ENCODE measurements around the gene STRA6.
"Not testable (repeated sequence)": the region's sequence is repeated elsewhere in the genome, so short reads cannot be mapped to it uniquely, and the experiment has no call there.

STRA6 gene

DNA sequence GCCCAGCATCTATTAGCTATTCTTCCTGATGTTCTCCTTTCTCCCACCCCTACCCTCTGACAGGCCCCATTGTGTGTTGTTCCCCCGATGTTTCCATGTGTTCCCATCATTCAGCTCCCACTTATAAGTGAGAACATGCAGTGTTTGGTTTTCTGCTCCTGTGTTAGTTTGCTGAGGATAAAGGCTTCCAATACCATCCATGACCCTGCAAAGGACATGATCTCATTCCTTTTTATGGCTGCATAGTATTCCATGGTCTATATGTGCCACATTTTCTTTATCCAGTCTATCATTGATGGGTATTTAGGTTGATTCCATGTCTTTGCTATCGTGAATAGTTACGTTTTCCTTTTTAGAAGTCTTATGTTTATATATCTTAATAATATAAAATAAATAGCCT is 42.2 kb downstream of the STRA6 start:
- not testable (repeated sequence) for H3K4me3 Mint-ChIP-seq, H3K9me3 Mint-ChIP-seq

GRCh38 chr15:74159773-74160172 is 42.8 kb downstream of the STRA6 start:
- intact Hi-C loops (cut with micrococcal nuclease): no loop called here
- Mint-ChIP-seq H3K4me1 (ENCODE audit: low read depth) (no peaks in the 10 kb centered on the region), H3K27ac (no peak overlapping the region), H3K36me3 (ENCODE audit: low read depth) (no peaks in the 10 kb centered on the region), H3K4me3 (no peak overlapping the region), H3K27me3 (peaks cover 41% of the 10 kb centered on the region), H3K9me3 (no peaks in the 10 kb centered on the region)

More for the DNA sequence above, 42.2 kb downstream of the STRA6 start:
- H3K27me3 Mint-ChIP-seq: peaks cover 36% of the 10 kb centered on the region
- H3K36me3 Mint-ChIP-seq (ENCODE audit: low read depth); H3K27ac Mint-ChIP-seq; H3K4me1 Mint-ChIP-seq (ENCODE audit: low read depth); intact Hi-C loops (cut with micrococcal nuclease): not testable (repeated sequence)

DNA sequence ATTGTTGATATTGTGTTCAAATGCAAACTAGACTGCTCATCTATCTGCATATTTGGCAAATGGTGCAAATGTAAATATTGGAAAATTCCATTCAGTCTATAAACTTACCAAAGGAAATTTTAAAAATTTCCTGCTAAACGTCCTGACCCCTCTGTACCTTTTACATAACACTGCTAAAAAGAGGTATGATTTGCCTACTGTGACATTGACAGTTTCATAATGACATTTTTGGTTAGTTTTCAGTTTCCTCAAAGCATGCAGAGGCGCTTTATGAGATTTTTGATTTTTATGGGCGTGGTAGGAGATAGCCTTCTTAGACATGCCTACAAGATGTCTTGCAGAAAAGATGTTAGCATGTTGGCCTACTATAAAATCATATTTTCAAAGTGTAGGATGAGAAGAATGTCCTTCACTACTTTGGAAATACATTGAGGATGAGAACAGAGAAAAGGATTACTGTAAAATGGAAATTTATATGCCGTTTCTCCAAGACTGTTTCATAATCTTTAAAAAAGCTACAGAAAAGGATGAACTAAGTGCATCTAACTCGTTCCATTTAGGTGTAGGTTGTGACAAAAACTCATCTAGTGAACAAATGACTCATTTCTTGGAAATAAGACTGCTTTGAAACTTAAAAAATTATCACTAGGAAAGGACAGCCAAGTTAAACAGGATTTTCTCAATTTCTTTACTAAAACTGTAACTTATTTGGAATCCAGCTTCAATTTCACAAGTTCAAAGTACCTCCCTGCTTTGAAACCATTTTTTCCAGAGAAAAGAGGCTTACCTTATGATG is 43.5 kb downstream of the STRA6 start:
- Mint-ChIP-seq H3K4me3 (no peak overlapping the region), H3K4me1 (ENCODE audit: low read depth) (no peaks in the 10 kb centered on the region), H3K9me3 (no peaks in the 10 kb centered on the region), H3K27me3 (peaks cover 41% of the 10 kb centered on the region), H3K27ac (no peak overlapping the region), H3K36me3 (ENCODE audit: low read depth) (no peaks in the 10 kb centered on the region)
- intact Hi-C loops (cut with micrococcal nuclease): no loop called here

DNA sequence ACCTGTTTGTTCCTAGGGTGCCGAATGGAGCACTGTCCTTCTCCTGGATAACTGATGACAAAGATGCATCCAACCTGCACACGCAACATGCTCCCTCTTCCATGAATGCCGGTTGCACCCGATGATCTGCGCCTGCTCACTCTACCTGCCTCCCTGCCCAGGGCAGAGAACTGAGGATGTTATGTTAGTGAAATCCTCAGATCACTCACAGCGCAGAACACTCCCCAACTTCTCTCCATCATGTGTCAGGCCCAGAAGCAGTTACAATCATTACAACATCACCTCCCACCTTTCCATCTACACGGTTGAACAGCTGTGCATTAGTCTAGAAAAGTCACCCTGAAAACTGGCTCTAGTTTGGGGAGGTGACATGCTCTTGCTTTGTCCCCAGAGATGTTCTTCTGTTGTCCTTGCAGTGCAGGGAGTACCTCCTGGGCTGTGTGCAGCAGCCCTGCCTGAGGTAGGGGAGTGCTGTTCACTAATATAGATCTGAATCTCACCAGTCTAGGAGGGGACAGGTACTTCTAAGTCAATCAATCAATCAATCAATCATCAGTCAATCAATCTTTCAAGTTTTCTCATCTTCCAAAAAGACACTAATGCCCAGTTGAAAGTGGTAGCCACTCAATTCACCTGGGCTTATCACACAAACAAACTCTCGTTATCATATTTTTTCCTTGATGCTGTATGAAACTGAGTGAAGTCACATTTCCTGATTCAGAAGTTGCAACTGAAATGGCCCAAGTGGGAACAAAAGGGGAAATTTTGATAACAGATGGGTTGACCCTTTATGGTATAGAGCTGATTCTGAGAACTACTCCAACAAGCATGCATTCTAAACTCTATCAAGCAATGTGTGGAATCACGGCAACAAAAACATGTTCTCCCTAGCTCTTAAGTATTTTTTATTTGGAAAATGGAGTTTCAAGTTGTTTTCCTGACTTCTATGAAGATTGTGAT is 44.4 kb downstream of the STRA6 start:
- no peaks in the 10 kb centered on the region for H3K36me3 Mint-ChIP-seq (ENCODE audit: low read depth)
- intact Hi-C loops (cut with micrococcal nuclease): no loop called here
- no peaks in the 10 kb centered on the region for H3K9me3 Mint-ChIP-seq
- H3K27ac Mint-ChIP-seq: no peak overlapping the region
- peaks cover 41% of the 10 kb centered on the region for H3K27me3 Mint-ChIP-seq
- H3K4me3 Mint-ChIP-seq: no peak overlapping the region
- H3K4me1 Mint-ChIP-seq (ENCODE audit: low read depth): no peaks in the 10 kb centered on the region

DNA sequence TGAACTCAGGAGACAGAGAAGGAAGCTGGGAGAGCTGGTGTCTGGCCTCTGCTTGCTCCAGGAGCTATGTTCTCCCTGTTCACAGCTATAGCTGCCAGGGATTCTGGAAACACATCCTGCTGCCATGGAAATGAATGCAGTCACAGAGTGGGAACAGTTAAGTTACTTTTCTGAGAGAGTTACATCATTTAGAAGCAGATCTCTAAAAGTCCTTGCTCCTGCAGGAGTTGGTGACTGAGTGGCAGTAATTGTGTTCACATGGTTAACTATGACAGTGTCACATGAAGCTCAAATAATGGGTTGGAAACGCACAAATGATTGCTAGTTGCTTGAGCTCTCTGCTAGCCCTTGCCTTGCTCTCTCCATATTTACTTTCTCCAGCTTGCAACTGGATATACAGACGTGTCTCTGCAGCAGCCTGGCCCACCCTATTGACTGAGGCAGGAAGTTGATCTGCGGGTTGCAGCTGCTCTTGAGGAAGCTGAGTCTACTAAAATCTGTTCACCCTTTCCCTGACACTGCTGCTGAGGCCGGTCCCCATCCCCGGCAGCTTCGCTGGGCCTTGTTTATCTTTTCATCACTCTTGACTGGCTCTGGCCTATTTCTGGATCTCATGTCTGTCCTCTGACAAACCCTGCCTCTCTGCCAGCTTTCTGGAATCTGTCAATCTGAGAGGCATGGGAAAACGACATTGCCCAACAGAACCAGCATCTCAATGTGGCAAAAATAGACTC is 45.7 kb downstream of the STRA6 start:
- Mint-ChIP-seq H3K4me1 (ENCODE audit: low read depth) (no peaks in the 10 kb centered on the region), H3K36me3 (ENCODE audit: low read depth) (no peaks in the 10 kb centered on the region), H3K27ac (no peak overlapping the region), H3K4me3 (no peak overlapping the region), H3K27me3 (peaks cover 38% of the 10 kb centered on the region), H3K9me3 (no peaks in the 10 kb centered on the region)
- intact Hi-C loops (cut with micrococcal nuclease): no loop called here

GRCh38 chr15:74155766-74156417 is 46.7 kb downstream of the STRA6 start:
- H3K27me3 Mint-ChIP-seq: peaks cover 41% of the 10 kb centered on the region
- no peaks in the 10 kb centered on the region for H3K36me3 Mint-ChIP-seq (ENCODE audit: low read depth)
- intact Hi-C loops (cut with micrococcal nuclease): no loop called here
- no peaks in the 10 kb centered on the region for H3K4me1 Mint-ChIP-seq (ENCODE audit: low read depth)
- H3K9me3 Mint-ChIP-seq: no peaks in the 10 kb centered on the region
- no peak overlapping the region for H3K27ac Mint-ChIP-seq
- no peak overlapping the region for H3K4me3 Mint-ChIP-seq

DNA sequence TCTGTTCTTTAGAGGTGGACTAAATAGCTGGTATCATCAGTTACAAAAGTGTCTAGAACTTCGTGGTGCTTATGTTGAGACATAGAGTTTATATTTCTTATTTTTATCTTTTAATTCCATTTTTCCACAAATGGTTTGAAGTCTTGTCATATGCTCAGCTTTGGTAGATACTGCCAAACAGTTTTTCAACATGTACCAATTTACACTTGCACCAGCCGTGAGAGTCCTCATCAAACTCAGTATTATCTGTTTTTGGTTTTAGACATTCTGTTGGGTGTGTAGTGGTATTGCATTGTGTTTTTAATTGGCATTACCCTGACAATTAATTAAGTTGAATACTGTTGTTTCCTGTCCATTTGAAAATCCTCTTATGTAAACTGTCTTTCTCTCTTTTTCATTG is 55.5 kb downstream of the STRA6 start:
- intact Hi-C loops (cut with micrococcal nuclease): no loop called here
- Mint-ChIP-seq H3K27ac (no peak overlapping the region), H3K4me1 (ENCODE audit: low read depth) (no peaks in the 10 kb centered on the region), H3K4me3 (no peak overlapping the region), H3K36me3 (ENCODE audit: low read depth) (no peaks in the 10 kb centered on the region), H3K9me3 (no peaks in the 10 kb centered on the region), H3K27me3 (peaks cover 44% of the 10 kb centered on the region)

- Mint-ChIP-seq H3K27ac (no peak overlapping the region), H3K4me3 (no peak overlapping the region), H3K9me3 (no peaks in the 10 kb centered on the region), H3K27me3 (peaks cover 45% of the 10 kb centered on the region), H3K36me3 (ENCODE audit: low read depth) (no peaks in the 10 kb centered on the region), H3K4me1 (ENCODE audit: low read depth) (no peaks in the 10 kb centered on the region)
- intact Hi-C loops (cut with micrococcal nuclease): no loop called here
These were observed 56.2 kb downstream of the STRA6 start for GRCh38 chr15:74146277-74146800.

DNA sequence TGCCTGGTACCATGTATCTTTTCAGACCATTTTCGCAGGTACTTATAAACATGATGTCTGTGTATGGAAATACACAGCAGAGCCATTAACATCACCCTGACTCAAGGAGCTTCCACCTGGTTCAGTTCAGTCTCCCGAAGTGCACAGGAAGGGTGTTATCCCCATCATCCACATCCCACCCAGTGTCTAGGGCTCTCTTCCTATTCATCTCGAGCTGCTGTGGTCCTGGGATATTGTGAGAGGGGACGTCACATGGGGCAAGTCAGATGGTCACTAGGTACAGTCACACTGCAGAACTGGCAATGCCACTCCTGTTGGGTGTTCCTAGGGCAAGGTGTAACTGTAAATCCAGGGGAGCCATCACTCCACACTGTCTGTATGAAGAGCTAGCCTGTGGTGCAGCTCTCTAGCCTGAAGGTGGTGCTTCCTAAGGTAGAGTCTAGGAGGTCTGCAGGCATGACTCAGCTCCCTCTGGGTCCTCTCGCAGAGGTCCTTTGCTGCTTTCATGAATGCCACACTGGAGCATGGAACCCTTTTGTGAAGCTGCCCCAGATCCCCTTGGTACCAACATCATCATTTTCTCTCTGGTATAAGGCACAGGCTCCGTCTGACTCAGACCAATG is 58.3 kb downstream of the STRA6 start:
- H3K9me3 Mint-ChIP-seq: no peaks in the 10 kb centered on the region
- H3K4me3 Mint-ChIP-seq: no peak overlapping the region
- intact Hi-C loops (cut with micrococcal nuclease): no loop called here
- H3K27ac Mint-ChIP-seq: no peak overlapping the region
- H3K36me3 Mint-ChIP-seq (ENCODE audit: low read depth): no peaks in the 10 kb centered on the region
- peaks cover 47% of the 10 kb centered on the region for H3K27me3 Mint-ChIP-seq
- H3K4me1 Mint-ChIP-seq (ENCODE audit: low read depth): no peaks in the 10 kb centered on the region

- Mint-ChIP-seq H3K4me3 (no peak overlapping the region), H3K36me3 (ENCODE audit: low read depth) (no peaks in the 10 kb centered on the region), H3K4me1 (ENCODE audit: low read depth) (peaks cover 4% of the 10 kb centered on the region), H3K9me3 (no peaks in the 10 kb centered on the region), H3K27me3 (peaks cover 59% of the 10 kb centered on the region), H3K27ac (no peak overlapping the region)
- intact Hi-C loops (cut with micrococcal nuclease): no loop called here
These were observed 61.0 kb downstream of the STRA6 start for GRCh38 chr15:74141591-74141990.

DNA sequence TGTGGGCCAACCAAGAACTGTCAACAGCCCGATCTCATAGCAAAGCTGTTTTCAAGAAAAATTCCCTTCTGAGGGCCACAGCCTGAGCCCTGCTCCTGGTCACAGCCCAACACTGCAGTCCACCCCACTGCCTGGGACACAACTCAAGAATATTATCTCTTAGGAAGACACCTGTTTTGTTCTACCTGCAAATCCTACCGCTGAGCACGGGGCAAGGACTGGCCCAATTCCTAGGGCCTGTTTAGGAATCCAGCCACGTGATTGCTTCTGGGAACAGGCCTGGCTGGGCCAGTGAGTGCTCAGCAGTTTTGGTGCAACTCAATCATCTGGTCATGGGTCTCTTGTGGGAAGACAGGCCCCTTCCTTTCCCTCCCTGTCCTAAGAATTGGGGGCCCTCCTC is 63.9 kb downstream of the STRA6 start:
- intact Hi-C loops (cut with micrococcal nuclease): no loop called here
- no peak overlapping the region for H3K4me3 Mint-ChIP-seq
- H3K4me1 Mint-ChIP-seq (ENCODE audit: low read depth): peaks cover 15% of the 10 kb centered on the region
- H3K36me3 Mint-ChIP-seq (ENCODE audit: low read depth): no peaks in the 10 kb centered on the region
- H3K27ac Mint-ChIP-seq: no peak overlapping the region
- peaks cover 66% of the 10 kb centered on the region for H3K27me3 Mint-ChIP-seq
- no peaks in the 10 kb centered on the region for H3K9me3 Mint-ChIP-seq

DNA sequence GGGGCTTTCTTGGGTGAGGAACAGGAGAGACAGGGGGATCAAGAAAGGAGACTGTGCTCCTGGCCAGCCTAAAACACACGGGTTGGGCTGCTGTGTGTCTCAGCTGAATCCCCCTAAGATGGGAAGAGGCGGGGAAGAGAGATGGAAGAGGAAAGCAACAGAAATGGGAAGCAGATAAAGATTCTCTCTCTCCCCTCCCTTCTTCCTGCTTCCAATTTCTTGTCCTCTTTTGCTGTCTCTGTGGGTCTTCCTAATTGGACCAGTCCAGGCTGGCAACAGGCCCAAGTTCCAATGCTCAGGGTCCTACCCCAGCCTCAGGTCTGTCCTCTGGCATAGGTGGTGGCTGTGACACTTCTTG is 65.1 kb downstream of the STRA6 start:
- intact Hi-C loops (cut with micrococcal nuclease): no loop called here
- peaks cover 15% of the 10 kb centered on the region for H3K4me1 Mint-ChIP-seq (ENCODE audit: low read depth)
- H3K4me3 Mint-ChIP-seq: no peak overlapping the region
- no peaks in the 10 kb centered on the region for H3K36me3 Mint-ChIP-seq (ENCODE audit: low read depth)
- peaks cover 75% of the 10 kb centered on the region for H3K27me3 Mint-ChIP-seq
- no peaks in the 10 kb centered on the region for H3K9me3 Mint-ChIP-seq
- H3K27ac Mint-ChIP-seq: no peak overlapping the region

All from dendritic cell treated with granulocyte-macrophage colony-stimulating factor and Interleukin-4, amounts not matched to agents 40 ng/mL and 50 ng/mL, for 4 days (primary cell).